HepG2 (cell line): Measurements from ENCODE around the gene IL3. TPM values are rescaled to one million over a fixed set of nuclear protein-coding genes. Genes with fewer than 3 reads are reported as not detected.
A peak's percentile ranks its signal among the peaks of the same experiment; 100 is the strongest.

Experiments
- ATAC-seq: fragments of 200-7000 bp; cut with Tn5 transposase; 3 replicates; pipeline ENCODE4 v1.9.1; 2020; ENCODE audit warnings: mild to moderate bottlenecking, moderate library complexity
- BruUV-seq: library from RNA; stranded (reverse); fragments of 400-500 nt; replicated peaks from 2 replicates; lab custom pipeline; 2021; lab: Mats Ljungman, UMichigan
- CTCF ChIA-PET: fragments of 300-600 bp; formaldehyde crosslinking; extraction: SDS; loops from one replicate; lab custom pipeline; 2021; ENCODE audit warnings: low total read pairs, inconsistent platforms, low intra/inter-chr PET ratio; lab: Yijun Ruan, JAX
- POLR2A ChIA-PET: fragments of 350-600 bp; sonication (Branson Sonifier 250); formaldehyde crosslinking; loops from one replicate; lab custom pipeline; 2020; ENCODE audit warnings: antibody characterized with exemption, inconsistent platforms; lab: Yijun Ruan, JAX
- DNase-seq: peaks from one replicate; pipeline ENCODE4 v3.0.0-alpha.2; 2015; ENCODE audit warnings: low spot score
- FAIRE-seq: peaks from 3 replicates; lab custom pipeline; 2011; peaks lifted over from hg19 to GRCh38; lab: Jason Lieb, UNC
- H2AFZ ChIP-seq: one replicate; pipeline ENCODE4 v1.6.1; 2011; ENCODE audit warnings: low read length, inconsistent platforms
- H3K27ac ChIP-seq: fragments of 300-600 bp; 3 replicates; pipeline ENCODE4 v1.8.0; 2011; ENCODE audit warnings: mixed run types, mild to moderate bottlenecking, mixed read lengths, low read length, inconsistent platforms; ENCODE audit not compliant: insufficient read depth; ENCODE audit errors: extremely low read length
- H3K27me3 ChIP-seq, 2 experiments: fragments of 200-600 bp in 1 of 2; 2 replicates in 1 of 2; 3 replicates in 1 of 2; pipeline versions ENCODE4 v1.6.0 to v1.8.0; 2011; ENCODE audit warnings: low read length in 2 of 2, mild to moderate bottlenecking in 2 of 2, moderate library complexity in 2 of 2, inconsistent platforms in 1 of 2; ENCODE audit not compliant: insufficient read depth in 2 of 2, control insufficient read depth in 1 of 2
- H3K36me3 ChIP-seq, 2 experiments: fragments of 200-600 bp in 1 of 2; replicated peaks in 1 of 2; 2 replicates in 1 of 2; 3 replicates in 1 of 2; pipeline versions ENCODE4 v1.5.1 to v1.8.0; 2011; ENCODE audit warnings: low read length in 2 of 2, inconsistent platforms in 1 of 2; ENCODE audit not compliant: insufficient read depth in 2 of 2, control insufficient read depth in 1 of 2
- H3K4me1 ChIP-seq: 2 replicates; pipeline ENCODE4 v1.5.1; 2012; ENCODE audit warnings: low read length, inconsistent platforms; ENCODE audit not compliant: insufficient read depth
- H3K4me2 ChIP-seq: 2 replicates; pipeline ENCODE4 v1.6.0; 2011; ENCODE audit warnings: low read depth, low read length, inconsistent platforms
- H3K4me3 ChIP-seq, 3 experiments: fragments of 200-600 bp in 1 of 3; sonication (generic), shearing (Covaris generic) in 1 of 3; replicated peaks in 1 of 3; 2 replicates each; pipeline ENCODE4 v1.5.1; 2011 to 2016; ENCODE audit warnings: low read length in 3 of 3, inconsistent platforms in 2 of 3, low read depth in 2 of 3, mild to moderate bottlenecking in 2 of 3, control low read depth in 1 of 3, mixed read lengths in 1 of 3; ENCODE audit not compliant: insufficient read depth in 1 of 3
- H3K79me2 ChIP-seq: one replicate; pipeline ENCODE4 v1.6.1; 2011; ENCODE audit warnings: low read length, inconsistent platforms; ENCODE audit not compliant: insufficient read depth
- H3K9ac ChIP-seq: 2 replicates; pipeline ENCODE4 v1.6.0; 2011; ENCODE audit warnings: mild to moderate bottlenecking, low read depth, low read length, inconsistent platforms; ENCODE audit not compliant: insufficient read depth
- H3K9me3 ChIP-seq: 2 replicates; pipeline ENCODE4 v1.5.1; 2012; ENCODE audit warnings: mild to moderate bottlenecking, low read length
- H4K20me1 ChIP-seq: 2 replicates; pipeline ENCODE4 v1.6.0; 2011; ENCODE audit warnings: inconsistent platforms, mild to moderate bottlenecking, low read length, moderate library complexity; ENCODE audit not compliant: insufficient read depth
- BRD4 ChIP-seq: sonication (generic); formaldehyde crosslinking; IDR thresholded peaks from 2 replicates; pipeline ENCODE4 v1.4.0; 2020; ENCODE audit warnings: missing genetic modification reagents
- CREB3 ChIP-seq: sonication (generic); formaldehyde crosslinking; IDR thresholded peaks from 2 replicates; pipeline ENCODE4 v1.5.0; 2020; ENCODE audit warnings: missing genetic modification reagents
- MIER2 ChIP-seq: IDR thresholded peaks from 2 replicates; pipeline ENCODE4 v1.6.1; 2016; ENCODE audit warnings: missing biosample characterization, missing genetic modification reagents
- REST ChIP-seq, 2 experiments: IDR thresholded peaks; 2 replicates each; pipeline ENCODE4 v1.6.1; 2011 to 2012; ENCODE audit warnings: low read length in 2 of 2, borderline replicate concordance in 1 of 2, low read depth in 1 of 2, mild to moderate bottlenecking in 1 of 2, moderate library complexity in 1 of 2
- TIGD3 ChIP-seq: sonication (generic); formaldehyde crosslinking; IDR thresholded peaks from 2 replicates; pipeline ENCODE4 v1.5.1; 2020; ENCODE audit warnings: mild to moderate bottlenecking, missing genetic modification reagents, borderline replicate concordance
- ZNF281 ChIP-seq: sonication (generic); formaldehyde crosslinking; IDR thresholded peaks from 2 replicates; pipeline ENCODE4 v1.4.0; 2020; ENCODE audit warnings: missing genetic modification reagents, borderline replicate concordance
- WGBS: methylation state at CpG from one replicate; pipeline ENCODE4 v1.1.6; 2017; ENCODE audit warnings: low lambda C conversion rate; 5-methylcytosine and 5-hydroxymethylcytosine counted together
- in situ Hi-C: cut with HindIII; loops from 2 replicates; pipeline ENCODE4 v1.10.0; 2017; ENCODE audit warnings: low pct_unique_long_range_greater_than_20kb; ENCODE audit not compliant: extremely low pct_ligation_motif_present
- intact Hi-C: fragments of 100-400 bp; cut with micrococcal nuclease; formaldehyde crosslinking; loops from one replicate; pipeline ENCODE4 v1.10.0; 2022; ENCODE audit not compliant: unreplicated experiment
- polyA plus RNA-seq, 8 experiments: library from polyadenylated mRNA; depleted of rRNA in 3 of 8; stranded (reverse) in 7 of 8; unstranded in 1 of 8; fragments of >200 nt; fragmentation: Illumina TruSeq in 4 of 8; extraction: Trizol in 4 of 8; gene quantifications; 2 replicates each; pipeline versions ENCODE4 v1.2.1 to v1.2.3, GENCODE V29; 2011 to 2016; ENCODE audit warnings: low read depth in 4 of 8, missing spikeins in 1 of 8, mixed read lengths in 1 of 8; ENCODE audit not compliant: insufficient read depth in 1 of 8
- total RNA-seq, 5 experiments: library from RNA; depleted of rRNA; stranded (reverse); fragments of >200 nt; fragmentation: Illumina TruSeq; extraction: Trizol; gene quantifications; 2 replicates each; pipeline ENCODE4 v1.2.3, GENCODE V29; 2016; ENCODE audit warnings: low read depth in 1 of 5

IL3 gene
- total and polyA plus RNA-seq, 2 of the 13 experiments (the other 11 are each of a cell fraction or from before 2014, with no cell fraction given) = not detected

- TF ChIP-seq ZNF281 (CRISPR knock-in tag) = no peak
- TF ChIP-seq CREB3 (CRISPR knock-in tag) = no peak
- TF ChIP-seq BRD4 (CRISPR knock-in tag) = no peak
- TF ChIP-seq, all 625 proteins: peak for 0
Observed at GRCh38 chr5:132024117-132024435, 36.4 kb upstream of the IL3 start (continued).

- Histone ChIP-seq H3K79me2 (no peaks in the 10 kb centered on the region), H3K9ac (no peak overlapping the region), H2AFZ (no peak overlapping the region), H3K9me3 (no peaks in the 10 kb centered on the region), H3K27ac (no peak overlapping the region), H3K36me3 (no peaks in the 10 kb centered on the region), H3K27me3 (peaks cover 0 to 8% of the 10 kb centered on the region in 2 experiments; a peak in 4 of 5 replicates), H3K4me2 (no peak overlapping the region), H3K4me3 (no peak overlapping the region), H4K20me1 (no peaks in the 10 kb centered on the region), H3K4me1 (no peaks in the 10 kb centered on the region)
- intact Hi-C loops = no loop called here
- FAIRE-seq (no peak), DNase-seq (no peak), ATAC-seq (no peak)
- ChIA-PET CTCF (no interaction called here), POLR2A (no interaction called here)
- 3% methylated on average over 8 of the region's 8 CpGs for WGBS
- no TSS peak for BruUV-seq
- in situ Hi-C loops = loop anchor here (25.0 kb wide), 1 partner anchor 588 kb away; no protein-coding TSS in a partner anchor
- TF ChIP-seq REST (IDR thresholded peaks at IDR 0.05; ENCODE audit: borderline replicate concordance in 1 of 2, low read depth in 1 of 2, low read length in 2 of 2) (peak; percentile 24 to 89), MIER2 (CRISPR knock-in tag) (peak; percentile 83), TIGD3 (CRISPR knock-in tag) (no peak)
Observed at GRCh38 chr5:132024789-132025402, 35.6 kb upstream of the IL3 start.
